Inflammatory macrophage treated with lipopolysaccharide for 4 hours (primary cell): ENCODE results near the gene FIGLA.
"Not testable (repeated sequence)": the region's sequence is repeated elsewhere in the genome, so short reads cannot be mapped to it uniquely, and the experiment has no call there.

Source experiments
- DNase-seq: peaks from one replicate; pipeline ENCODE4 v3.0.0-alpha.2; 2020

The FIGLA gene

GRCh38 chr2:70739492-70739891 lies 51.0 kb downstream of the FIGLA start:
- DNase-seq, result not testable (repeated sequence)

- no peak for DNase-seq
These were observed 52.3 kb downstream of the FIGLA start for GRCh38 chr2:70738159-70738558.

- DNase-seq, result no peak
These were observed 55.4 kb downstream of the FIGLA start for GRCh38 chr2:70735071-70735470.

GRCh38 chr2:70733646-70734180 lies 56.7 kb downstream of the FIGLA start:
- DNase-seq, result no peak

- DNase-seq, result no peak
These were observed 57.4 kb downstream of the FIGLA start for GRCh38 chr2:70732766-70733645.

GRCh38 chr2:70730730-70731129 lies 59.7 kb downstream of the FIGLA start:
- DNase-seq, result no peak

GRCh38 chr2:70729647-70730046 lies 60.8 kb downstream of the FIGLA start:
- no peak for DNase-seq

GRCh38 chr2:70728128-70728527 lies 62.3 kb downstream of the FIGLA start:
- no peak for DNase-seq
